Activated CD8-positive, alpha-beta memory T cell treated with anti-CD3 and anti-CD28 coated beads, Interleukin-2, amount 50 U/mL, for 1 hour (primary cell): ENCODE results near the gene PARD6G.
A peak's percentile ranks its signal among the peaks of the same experiment; 100 is the strongest.

ENCODE experiments used
- DNase-seq: peaks from one replicate; pipeline ENCODE4 v3.0.0-alpha.2; 2020; ENCODE audit errors: extremely low read depth

Gene PARD6G

DNA sequence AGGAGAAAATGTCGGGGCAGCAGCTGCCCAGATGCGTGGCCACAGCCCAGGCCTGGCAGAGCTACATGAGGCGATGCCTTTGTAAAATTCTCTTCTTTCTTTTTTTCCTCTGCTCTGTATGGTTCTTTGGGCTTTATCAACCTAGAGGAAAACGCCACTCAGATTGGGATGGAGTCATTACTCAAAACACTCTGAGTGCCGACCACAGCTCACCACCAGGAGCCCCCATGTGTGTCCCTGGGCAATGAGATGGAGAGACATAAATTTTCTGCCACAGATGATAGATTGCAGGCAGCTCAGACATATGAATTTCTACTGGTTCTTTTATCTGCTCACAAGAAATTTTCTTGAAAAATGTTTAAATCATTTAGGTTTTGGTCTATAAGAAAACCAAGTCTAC, 56.0 kb downstream of the PARD6G start:
- no peak for DNase-seq

DNA sequence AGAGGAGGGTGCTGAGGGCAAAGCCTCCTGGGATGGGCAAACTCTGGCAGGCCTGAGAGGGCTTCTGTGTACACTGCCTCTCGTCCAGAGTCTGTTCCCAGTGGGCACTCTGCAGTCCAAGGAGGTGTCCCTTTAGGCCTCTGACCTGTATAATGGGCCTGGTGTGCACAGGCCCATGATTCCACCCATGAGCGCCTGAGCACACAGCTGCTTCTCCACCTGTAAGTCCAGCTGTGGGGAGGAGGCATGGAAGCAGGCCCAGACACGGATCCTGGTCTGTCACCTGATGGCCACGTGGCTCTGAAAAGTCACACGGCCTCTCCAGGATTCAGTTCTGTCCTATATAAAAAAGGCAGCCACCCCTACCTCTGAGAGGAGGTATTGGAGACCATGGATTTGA, 57.0 kb downstream of the PARD6G start:
- no peak for DNase-seq

DNA sequence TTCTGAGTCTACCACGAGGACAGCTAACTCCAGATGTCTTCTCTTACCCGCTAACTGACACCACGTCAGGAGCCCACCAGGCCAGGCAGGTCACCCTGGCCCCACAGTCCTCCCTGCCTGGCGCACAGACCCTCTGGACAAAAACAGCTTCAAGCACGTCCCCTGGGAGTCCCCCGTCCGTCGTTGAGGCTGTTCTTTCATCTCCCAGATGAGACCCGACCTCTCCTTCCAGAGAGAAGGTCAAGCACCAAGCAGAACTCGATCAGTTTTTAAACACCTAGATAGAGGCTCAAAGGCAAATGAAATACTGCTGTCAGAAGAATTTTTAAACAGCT, 57.8 kb downstream of the PARD6G start:
- no peak for DNase-seq

DNA sequence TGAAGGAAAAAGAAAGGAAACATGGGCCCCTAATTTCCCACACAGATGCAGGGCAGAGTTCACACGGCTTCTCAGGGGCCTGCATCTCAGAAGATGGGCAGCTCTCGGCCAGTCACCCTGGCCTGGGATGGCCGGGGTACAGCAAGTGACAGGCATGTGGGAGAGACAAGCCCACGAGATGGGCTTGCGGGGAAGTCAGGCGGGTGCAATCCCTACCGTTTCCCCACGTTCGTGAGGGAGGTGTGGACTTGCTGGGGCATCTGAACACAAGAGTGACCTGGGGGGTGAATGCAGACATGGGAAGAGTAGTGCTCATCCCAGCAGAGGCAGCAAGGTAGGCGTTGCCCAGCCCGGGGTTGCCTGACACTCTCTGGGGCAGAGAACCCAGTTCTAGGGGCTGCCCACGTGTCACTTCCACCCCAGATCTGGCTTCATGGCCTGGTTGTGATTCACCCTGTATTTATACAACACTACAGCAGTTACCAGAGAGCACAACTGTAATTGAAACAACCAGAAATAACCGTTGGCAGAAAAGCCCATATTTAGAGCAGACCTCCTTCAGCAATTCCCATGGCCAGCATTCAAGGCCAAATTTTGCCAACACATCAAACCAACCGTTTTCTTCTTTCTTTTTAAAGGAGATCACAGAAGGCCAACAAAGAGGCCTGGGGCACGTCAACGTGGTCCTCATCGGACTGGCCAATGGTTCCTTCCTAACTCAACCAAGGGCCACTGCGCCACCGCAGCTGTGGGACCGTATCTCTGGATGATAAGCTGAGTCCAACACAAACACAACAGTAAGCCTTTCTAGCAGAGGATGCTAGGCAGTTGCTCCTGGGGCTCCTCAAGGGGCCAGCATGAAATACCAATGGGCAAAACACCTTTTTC, 58.4 kb downstream of the PARD6G start:
- no peak for DNase-seq

DNA sequence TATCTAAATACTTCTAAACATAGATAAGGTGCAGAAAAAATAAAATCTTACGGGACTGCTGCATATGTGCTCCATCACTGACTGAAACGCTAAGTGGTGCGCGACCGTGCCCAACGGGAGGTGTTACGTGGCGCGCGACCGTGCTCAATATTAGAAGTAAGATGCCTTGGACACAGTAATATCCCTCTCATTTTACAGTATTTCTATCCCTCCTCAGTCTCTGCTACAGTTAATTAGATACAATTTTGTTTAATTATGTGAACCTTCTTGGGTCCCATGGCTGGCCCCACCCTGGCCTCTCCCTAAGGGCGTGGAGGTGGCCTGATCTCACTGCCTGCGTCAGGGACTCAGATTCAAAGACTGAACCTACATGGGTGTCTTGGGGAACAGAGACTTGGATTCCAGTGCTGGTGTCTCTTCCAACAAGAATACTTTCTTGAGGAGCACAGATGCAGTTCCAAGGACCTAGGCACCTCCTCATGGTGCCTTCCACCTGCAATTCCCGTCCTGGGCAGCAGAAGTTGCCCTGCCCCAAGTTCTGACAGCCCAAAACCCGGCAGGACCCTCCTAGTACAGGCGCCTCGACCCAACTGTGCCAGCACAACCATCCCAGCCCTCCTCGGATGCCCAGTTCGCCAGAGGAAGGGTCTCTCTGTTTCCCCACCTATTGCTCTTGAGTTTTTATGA, 59.2 kb downstream of the PARD6G start:
- DNase-seq, result no peak

DNA sequence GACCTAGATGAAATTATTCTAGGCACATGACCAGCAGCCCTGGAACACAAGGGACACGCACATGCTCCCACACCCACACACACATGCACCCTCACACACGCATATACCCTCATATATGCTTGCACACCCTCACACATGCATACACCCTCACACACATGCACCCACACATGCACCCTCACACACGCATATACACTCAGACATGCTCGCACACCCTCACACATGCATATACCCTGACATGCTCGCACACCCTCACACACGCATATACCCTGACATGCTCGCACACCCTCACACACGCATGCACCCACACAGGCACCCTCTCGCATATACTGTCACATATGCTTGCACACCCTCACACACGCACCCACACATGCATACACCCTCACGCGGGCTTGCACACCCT, 61.8 kb downstream of the PARD6G start:
- DNase-seq, result no peak

DNA sequence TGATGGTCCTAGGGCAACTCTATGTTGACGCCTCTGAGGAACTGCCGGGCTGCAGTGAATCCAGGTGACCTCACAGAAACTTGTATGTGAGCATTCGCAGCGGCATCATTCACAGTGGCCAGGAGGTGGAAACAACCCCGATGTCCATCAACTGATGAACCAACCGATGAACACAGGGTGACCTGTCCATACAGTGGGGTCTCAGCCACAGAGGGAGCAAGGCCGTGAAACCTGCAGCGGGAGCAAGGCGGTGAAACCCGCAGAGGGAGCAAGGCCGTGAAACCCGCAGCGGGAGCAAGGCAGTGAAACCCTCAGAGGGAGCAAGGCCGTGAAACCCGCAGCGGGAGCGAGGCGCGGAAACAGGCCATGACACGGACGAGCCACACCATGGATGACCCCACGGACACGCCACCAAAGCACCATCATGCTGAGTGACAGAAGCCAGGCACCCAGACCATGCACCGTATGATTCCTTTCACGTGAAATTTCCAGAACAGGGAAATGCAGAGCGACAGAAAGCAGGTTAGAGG, 63.0 kb downstream of the PARD6G start:
- DNase-seq, result no peak

DNA sequence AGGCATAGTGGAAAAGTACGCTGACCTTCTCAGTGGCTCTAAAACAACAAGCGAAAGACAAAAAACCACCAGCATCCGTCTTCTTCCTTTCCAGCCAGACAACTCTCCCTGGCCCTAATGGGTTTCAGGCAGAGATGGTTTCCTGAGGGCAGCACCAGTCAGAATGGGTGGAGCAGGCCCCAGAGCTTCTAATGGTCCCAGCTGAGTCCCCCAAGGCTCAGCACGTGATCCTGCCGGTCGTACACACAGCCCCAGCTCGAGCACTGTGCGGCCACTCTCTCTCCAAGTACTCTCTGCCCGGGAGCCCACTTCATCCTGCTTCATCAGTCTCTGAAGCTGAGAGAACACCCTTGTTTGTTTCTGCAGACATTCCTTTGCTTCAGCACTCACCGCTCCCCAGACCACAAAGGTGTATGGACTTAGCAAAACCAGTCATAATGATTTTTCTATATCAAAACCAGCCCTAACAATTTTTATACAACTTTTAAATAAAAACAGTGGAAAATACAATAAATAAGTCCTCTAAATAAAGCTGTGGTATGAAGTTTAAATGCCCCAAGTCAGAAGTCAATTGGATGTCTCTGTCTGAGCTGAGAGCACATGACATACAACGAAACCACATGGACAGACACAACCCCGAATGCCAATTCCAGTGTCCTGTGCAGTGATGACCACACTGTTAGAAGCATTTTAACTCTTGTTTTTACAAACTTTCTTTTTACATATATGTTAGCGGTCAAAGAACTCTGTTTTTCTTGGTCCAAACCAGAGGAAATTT, 63.9 kb downstream of the PARD6G start:
- no peak for DNase-seq

DNA sequence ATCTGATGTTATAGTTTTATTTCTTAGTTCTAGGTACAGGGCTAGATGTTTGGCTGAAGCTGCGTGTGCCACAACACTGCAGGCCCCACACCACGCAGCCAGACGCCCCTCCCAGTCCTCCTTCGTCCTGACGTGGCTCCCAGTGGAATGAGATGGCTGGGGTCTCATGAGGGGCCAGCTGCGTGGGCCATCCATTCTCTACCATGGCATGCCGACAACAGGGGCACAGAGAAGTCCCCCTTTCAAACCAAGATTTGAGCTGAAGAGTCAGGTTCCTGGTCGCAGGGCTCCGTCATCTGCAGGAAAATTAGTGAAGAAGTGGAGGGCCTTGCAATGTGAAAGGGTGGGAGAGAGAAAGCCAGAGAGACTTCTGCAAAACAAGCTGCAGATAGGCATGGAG, 64.5 kb downstream of the PARD6G start:
- DNase-seq, result no peak

DNA sequence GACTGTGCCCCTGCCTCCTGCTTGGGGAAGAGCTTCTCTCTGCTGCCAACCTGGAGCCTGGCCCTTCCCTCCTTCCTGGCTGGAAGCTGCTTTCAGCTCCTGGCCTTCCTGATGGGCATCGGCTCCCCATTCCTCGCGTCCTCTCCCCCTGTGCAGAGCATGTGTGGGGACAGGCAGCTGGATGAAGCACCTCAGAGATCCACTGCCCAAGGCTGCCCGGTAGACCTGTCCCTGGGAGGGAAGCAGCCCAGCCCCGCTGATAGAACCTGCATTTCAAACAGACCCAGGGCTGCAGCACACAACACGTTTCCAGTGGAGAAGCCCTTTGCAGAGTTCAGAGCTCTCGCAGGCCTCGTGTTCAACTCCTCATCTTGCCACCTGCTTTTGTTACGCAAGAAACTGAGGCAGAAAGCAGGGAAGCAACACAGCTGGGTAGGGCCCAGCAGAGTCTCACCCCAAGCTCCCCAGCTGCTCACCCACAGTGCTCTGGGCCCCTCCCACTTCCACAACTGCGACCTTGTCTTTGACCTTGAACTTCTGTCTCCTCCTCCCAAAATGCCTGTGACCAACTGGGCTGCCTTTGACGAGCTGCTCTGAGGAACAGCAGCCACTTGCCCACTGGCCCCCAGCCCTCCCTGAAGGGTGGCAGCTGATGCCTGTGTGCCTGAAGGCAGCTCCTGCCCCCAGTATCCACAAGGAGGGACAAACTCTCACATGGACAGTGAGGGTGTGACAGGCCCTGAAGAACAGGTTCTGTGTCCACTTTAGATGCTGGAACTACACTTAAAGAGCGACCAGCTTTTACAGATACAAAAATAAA, 65.5 kb downstream of the PARD6G start:
- DNase-seq, result no peak

DNA sequence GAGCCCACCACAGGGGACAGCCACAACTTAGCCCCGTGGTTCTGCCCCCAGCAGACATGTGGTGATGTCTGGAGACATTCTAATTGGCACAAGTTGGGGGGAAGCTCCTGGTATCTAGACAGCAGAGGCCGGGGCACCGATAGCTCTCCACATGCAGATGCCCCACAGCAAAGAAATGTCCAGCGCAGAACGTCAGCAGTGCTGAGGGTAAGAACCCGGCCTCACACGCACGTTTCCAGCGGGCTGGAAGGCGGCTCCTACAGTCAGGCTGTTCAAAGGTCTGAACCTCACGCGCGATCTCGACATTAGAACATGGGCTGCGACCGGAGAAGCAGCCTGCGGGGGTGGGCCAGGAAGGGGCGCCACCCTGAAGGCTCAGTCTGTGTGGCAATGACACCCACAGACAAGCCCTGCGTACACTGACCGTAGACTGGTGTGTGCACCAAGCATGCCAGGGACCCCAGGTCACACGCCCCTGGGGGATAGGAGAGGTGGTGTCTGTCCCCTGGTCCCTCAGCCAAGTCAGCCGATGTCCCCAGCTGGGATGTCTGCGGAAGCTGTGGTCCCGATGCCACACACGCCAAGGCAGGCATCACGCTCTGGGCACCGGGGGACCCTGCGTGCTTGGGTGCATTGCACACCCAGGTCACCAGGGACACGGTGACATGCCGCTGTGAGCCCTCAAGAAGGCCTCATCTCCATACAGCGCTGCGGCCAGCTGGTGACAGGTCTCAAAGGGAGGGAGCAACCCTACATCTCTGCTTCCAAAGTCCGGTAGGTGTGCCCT, 66.3 kb downstream of the PARD6G start:
- DNase-seq, result no peak

DNA sequence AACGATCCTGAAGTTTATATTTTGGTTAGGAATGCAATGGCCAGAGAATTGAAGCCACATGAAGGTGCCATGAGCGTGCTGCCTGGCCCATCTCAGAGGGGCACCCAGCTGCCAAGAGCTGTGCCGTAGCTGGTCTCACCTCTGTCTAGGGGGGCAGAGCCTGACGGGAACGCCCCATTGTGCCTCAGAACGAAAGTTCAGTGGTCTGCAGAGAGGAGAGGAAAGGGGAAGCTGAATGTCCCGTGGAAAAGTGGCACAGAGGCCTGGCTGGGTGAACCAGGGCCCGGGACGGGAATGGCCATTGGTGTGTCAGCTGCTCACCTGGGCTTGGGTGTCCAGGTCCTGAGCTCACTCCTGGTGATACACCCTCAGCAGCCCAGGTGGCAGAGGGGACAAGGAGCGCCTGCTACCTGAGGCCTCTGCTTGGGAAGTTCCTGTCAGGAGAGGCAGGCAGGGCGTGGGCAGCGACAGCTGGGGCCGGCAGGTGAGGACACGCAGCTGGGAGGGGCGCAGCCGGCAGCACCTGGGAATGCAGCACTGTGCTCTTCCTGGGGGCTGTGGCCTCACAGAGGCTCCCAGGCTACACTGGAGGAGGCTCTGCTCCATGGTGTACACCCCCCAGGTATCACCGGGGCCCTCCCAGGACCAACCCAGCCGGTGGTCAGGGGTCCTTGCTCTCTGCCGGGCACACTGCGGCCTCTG, 67.3 kb downstream of the PARD6G start:
- DNase-seq, result no peak

DNA sequence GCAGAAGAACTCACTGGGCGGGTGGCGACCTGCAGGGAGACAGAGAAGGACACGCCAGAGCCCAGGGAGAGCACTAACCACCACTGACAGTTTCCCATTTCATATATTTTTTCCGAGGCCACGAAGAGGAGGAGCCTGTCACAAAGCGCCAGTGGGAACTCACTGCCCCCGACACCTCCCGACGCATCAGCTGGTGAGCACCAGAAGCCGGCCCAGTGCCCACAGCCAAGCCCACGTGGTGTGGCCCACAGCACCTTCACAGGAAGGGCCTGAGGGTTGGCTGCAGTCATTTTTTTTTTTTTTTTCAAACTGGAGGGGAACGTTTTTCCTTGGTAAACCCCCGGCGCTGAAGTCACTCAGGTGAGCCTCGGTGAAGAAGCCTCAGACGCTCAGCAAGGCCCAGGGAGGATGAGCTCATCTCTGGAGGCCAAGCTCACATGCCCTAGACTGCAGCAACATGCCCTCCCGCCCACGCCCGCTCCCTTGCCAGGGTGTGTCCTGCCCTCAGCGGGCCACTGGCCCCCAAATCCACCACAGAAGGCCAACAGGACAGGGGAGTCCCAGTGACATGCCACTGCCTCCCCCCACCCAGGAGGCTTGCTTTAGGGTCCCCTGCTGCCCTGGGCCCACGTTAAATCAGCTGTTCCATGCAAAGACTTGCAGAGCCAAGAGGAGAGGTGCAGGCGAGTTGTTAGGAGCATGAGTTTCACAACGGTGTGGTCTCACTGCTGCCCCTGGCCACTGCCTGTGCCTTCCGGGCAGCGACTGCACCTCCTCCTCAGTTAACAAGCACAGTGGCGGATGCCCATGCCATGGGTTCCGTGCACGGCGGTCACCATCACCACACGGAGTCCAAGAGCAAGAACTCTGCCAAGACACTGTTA, 68.1 kb downstream of the PARD6G start:
- no peak for DNase-seq

DNA sequence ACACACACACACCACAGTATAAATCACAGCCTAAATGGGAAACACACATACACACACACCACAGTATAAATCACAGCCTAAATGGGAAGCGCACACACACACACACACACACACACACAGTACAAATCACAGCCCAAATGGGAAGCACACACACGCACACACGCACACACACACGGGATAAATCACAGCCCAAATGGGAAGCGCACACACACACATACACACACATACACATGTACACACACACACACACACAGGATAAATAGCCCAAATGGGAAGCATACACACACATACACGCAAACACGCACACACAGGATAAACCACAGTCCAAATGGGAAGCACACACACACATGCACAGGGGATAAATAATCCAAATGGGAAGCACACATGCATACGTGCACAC, 70.2 kb downstream of the PARD6G start:
- DNase-seq, result no peak

DNA sequence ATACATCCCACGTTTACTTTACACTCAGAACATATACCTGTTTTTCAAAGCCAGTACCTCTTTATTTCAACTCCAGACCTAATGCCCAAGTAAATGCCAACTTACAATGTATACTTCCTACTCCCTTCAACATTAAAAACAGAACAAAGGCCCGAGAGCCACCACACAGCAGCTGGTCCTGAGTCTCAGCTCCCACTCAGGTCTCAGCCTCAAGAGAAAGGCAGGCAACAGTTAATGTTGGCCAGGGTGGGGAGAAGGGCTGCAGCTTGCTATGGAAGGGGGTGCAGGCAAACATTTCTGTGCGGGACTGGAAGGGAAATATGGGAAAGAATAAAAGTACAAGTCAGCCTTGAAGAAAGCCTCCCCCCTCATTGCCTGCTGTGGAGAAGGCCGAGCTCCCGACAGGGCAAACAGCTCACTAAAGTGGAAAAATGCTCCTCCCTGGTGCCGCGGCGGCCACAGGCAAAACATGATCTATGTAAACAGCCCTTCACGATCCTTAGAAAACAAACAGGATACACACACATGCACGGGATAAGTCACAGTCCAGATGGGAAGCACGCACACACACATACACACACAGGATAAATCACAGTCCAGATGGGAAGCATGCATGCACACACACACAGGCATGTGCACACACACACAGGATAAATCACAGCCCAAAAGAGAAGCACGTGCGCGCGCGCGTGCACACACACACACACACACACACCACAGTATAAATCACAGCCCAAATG, 70.8 kb downstream of the PARD6G start:
- DNase-seq, result no peak

DNA sequence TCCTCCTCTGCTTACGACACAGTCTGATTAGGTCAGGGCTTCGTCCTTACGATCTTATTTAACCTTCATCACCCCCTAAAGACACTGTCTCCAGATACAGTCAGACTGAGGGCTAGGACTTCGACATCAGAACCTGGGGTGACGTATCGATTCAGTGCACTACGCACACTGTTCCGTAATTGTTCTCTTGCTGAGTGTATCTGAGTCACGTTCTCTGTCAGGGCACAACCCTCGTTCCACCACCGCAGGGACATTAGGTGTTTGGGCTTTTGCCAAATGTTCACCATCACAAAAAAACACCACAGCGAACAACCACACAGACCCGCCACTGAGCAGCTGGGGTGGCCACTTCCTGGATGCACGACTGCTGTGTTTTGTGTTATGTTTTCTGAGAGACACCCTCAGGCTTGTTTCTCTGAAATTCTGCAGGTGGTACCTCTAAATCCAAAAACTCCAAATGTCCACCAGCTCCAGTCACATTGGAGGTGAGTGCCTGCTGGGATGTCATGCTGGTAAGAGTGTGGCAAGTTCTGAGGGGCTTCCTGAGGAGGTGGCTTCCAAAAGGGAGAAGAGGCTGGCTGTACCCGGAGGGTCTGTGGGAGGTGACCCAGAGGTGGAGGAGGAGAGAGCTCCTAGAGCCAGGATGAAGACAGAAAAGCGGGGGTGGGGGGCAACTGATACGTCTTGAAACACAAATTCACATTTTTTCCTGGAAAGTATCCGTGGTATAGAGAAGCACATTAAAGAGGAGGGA, 71.7 kb downstream of the PARD6G start:
- DNase-seq, result peak; percentile 62

DNA sequence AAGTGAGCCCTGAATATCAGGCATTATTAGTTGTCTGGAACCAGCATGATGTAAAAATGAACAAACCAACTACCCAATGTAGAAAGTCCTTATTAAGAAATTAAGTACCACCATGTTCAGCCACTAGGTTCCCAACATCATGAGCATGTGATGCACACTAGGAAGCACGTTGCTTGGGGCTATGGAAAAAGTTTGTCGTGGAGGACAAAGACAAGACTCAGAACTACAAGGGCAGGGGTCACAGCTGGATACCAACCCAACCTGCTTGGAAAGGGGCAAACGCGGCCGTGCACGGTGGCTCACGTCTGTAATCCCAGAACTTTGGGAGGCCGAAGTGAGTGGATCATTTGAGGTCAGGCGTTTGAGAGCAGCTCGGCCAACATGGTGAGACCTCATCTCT, 74.3 kb downstream of the PARD6G start:
- no peak for DNase-seq

DNA sequence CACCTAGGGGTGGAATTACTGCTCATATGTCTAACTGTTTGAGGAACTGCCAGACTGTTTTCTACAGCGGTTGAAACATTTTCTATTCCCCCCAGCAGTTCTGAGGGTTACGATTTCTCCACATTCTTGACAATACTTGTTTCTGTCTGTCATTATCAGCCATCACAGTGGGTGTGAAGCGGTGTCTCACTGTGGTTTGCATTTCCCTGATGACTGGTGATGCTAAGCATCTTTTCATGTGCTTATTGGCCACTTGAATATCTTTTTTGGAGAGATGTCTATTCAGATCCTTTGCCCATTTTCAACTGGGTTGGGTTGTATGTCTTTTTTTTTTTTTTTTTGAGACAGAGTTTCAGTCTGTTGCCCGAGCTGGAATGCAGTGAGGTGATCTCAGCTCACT, 75.3 kb downstream of the PARD6G start:
- DNase-seq, result no peak
